Measurements from ENCODE around the gene OTOP1. TPM values are rescaled to one million over a fixed set of nuclear protein-coding genes. Genes with fewer than 3 reads are reported as not detected.
"Not testable (repeated sequence)": the region's sequence is repeated elsewhere in the genome, so short reads cannot be mapped to it uniquely, and the experiment has no call there.

OTOP1 gene
- total and polyA plus RNA-seq, 5 experiments from 2014 or later = not detected

GRCh38 chr4:4141186-4141585, 85.5 kb downstream of the OTOP1 start:
- H3K27ac Mint-ChIP-seq = peak overlapping the region in 1 of 10 donors; percentile 54
- ATAC-seq, POLR2A ChIA-PET, H3K36me3 Mint-ChIP-seq, DNase-seq, H3K4me3 Mint-ChIP-seq, H3K4me1 Mint-ChIP-seq, H3K9me3 Mint-ChIP-seq: not testable (repeated sequence)
- peaks cover 0 to 46% (median 0%) of the 10 kb centered on the region in 5 donors for H3K27me3 Mint-ChIP-seq

Other genes with a start within 250 kb of the OTOP1 start
- gene TMEM128, start 21.3 kb upstream of the OTOP1 start, total RNA-seq = 10 to 100 TPM; 20.9 to 26.1 TPM
- gene TMEM128, start 21.3 kb upstream of the OTOP1 start, polyA plus RNA-seq = 10 to 100 TPM; 35.2 to 43.0 (median 38.4) TPM
- gene LYAR, start 63.2 kb upstream of the OTOP1 start, total RNA-seq = 10 to 100 TPM; 35.7 to 36.6 TPM
- 10 to 100 TPM; 32.2 to 65.8 (median 35.6) TPM for gene LYAR, start 63.2 kb upstream of the OTOP1 start, polyA plus RNA-seq
- 10 to 100 TPM; 12.0 to 13.1 TPM for gene ZBTB49, start 63.3 kb upstream of the OTOP1 start, total RNA-seq
- gene ZBTB49, start 63.3 kb upstream of the OTOP1 start, polyA plus RNA-seq = 1 to 10 TPM; 3.2 to 4.5 (median 3.9) TPM
- 10 to 100 TPM; 66.3 to 68.0 TPM for gene NSG1, start 160.2 kb upstream of the OTOP1 start, total RNA-seq
- 10 to 100 TPM; 28.1 to 66.1 (median 30.1) TPM for gene NSG1, start 160.2 kb upstream of the OTOP1 start, polyA plus RNA-seq

All from naive thymus-derived CD8-positive, alpha-beta T cell (primary cell).